Measurements from ENCODE around the gene KIAA0825. TPM values are rescaled to one million over a fixed set of nuclear protein-coding genes. Genes with fewer than 3 reads are reported as not detected.

The KIAA0825 gene
- total RNA-seq, 2 experiments from 2014 or later = 1.1 to 1.3 TPM

- H3K36me3 Mint-ChIP-seq (ENCODE audit: low read depth) = no peaks in the 10 kb centered on the region
- no peaks in the 10 kb centered on the region for H3K27me3 Mint-ChIP-seq
- no peaks in the 10 kb centered on the region for H3K9me3 Mint-ChIP-seq (ENCODE audit: low read depth)
- H3K4me3 Mint-ChIP-seq = no peak overlapping the region
- no peaks in the 10 kb centered on the region for H3K4me1 Mint-ChIP-seq
- ChIA-PET CTCF (no interaction called here), POLR2A (no interaction called here)
- no peak overlapping the region for H3K27ac Mint-ChIP-seq
- DNase-seq (no peak), ATAC-seq (no peak)
- intact Hi-C loops (cut with DNase I, micrococcal nuclease) = no loop called here
These were observed 301.2 kb downstream of the KIAA0825 start for GRCh38 chr5:94316916-94317838.

GRCh38 chr5:94314460-94315131 is 303.8 kb downstream of the KIAA0825 start:
- DNase-seq (no peak), ATAC-seq (no peak)
- POLR2A ChIA-PET = no interaction called here
- intact Hi-C loops (cut with DNase I, micrococcal nuclease) = no loop called here
- Mint-ChIP-seq H3K27me3 (no peaks in the 10 kb centered on the region), H3K27ac (no peak overlapping the region), H3K4me3 (no peak overlapping the region), H3K9me3 (ENCODE audit: low read depth) (no peaks in the 10 kb centered on the region), H3K4me1 (no peaks in the 10 kb centered on the region), H3K36me3 (ENCODE audit: low read depth) (no peaks in the 10 kb centered on the region)
- CTCF ChIA-PET = no interaction called here

- no peak overlapping the region for H3K4me3 Mint-ChIP-seq
- DNase-seq = no peak
- H3K27me3 Mint-ChIP-seq = no peaks in the 10 kb centered on the region
- no peak for ATAC-seq
- no peaks in the 10 kb centered on the region for H3K4me1 Mint-ChIP-seq
- no peak overlapping the region for H3K27ac Mint-ChIP-seq
- intact Hi-C loops (cut with DNase I, micrococcal nuclease) = no loop called here
- ChIA-PET CTCF (no interaction called here), POLR2A (no interaction called here)
- no peaks in the 10 kb centered on the region for H3K36me3 Mint-ChIP-seq (ENCODE audit: low read depth)
- H3K9me3 Mint-ChIP-seq (ENCODE audit: low read depth) = no peaks in the 10 kb centered on the region
These were observed 304.7 kb downstream of the KIAA0825 start for GRCh38 chr5:94313696-94314095.

GRCh38 chr5:94313188-94313587 is 305.2 kb downstream of the KIAA0825 start:
- ChIA-PET CTCF (no interaction called here), POLR2A (no interaction called here)
- intact Hi-C loops (cut with DNase I, micrococcal nuclease) = no loop called here
- H3K9me3 Mint-ChIP-seq (ENCODE audit: low read depth) = no peaks in the 10 kb centered on the region
- ATAC-seq (no peak), DNase-seq (no peak)
- no peaks in the 10 kb centered on the region for H3K27me3 Mint-ChIP-seq
- H3K4me3 Mint-ChIP-seq = no peak overlapping the region
- no peaks in the 10 kb centered on the region for H3K4me1 Mint-ChIP-seq
- H3K27ac Mint-ChIP-seq = no peak overlapping the region
- no peaks in the 10 kb centered on the region for H3K36me3 Mint-ChIP-seq (ENCODE audit: low read depth)

- Mint-ChIP-seq H3K27me3 (no peaks in the 10 kb centered on the region), H3K4me3 (no peak overlapping the region), H3K36me3 (ENCODE audit: low read depth) (no peaks in the 10 kb centered on the region), H3K4me1 (no peaks in the 10 kb centered on the region), H3K9me3 (ENCODE audit: low read depth) (no peaks in the 10 kb centered on the region), H3K27ac (no peak overlapping the region)
- POLR2A ChIA-PET = no interaction called here
- DNase-seq (no peak), ATAC-seq (no peak)
- intact Hi-C loops (cut with DNase I, micrococcal nuclease) = no loop called here
- CTCF ChIA-PET = interaction anchor here (0.9 kb wide), 1 partner anchor 10 kb away, joined by 3 read pairs; no protein-coding TSS in a partner anchor
These were observed 306.1 kb downstream of the KIAA0825 start for GRCh38 chr5:94312298-94312697.

GRCh38 chr5:94310833-94311232 is 307.6 kb downstream of the KIAA0825 start:
- POLR2A ChIA-PET = no interaction called here
- Mint-ChIP-seq H3K4me3 (no peak overlapping the region), H3K27ac (no peak overlapping the region), H3K4me1 (no peaks in the 10 kb centered on the region), H3K27me3 (no peaks in the 10 kb centered on the region), H3K36me3 (ENCODE audit: low read depth) (no peaks in the 10 kb centered on the region), H3K9me3 (ENCODE audit: low read depth) (no peaks in the 10 kb centered on the region)
- intact Hi-C loops (cut with DNase I, micrococcal nuclease) = no loop called here
- DNase-seq (no peak), ATAC-seq (no peak)
- CTCF ChIA-PET = interaction anchor here (0.7 kb wide), 1 partner anchor 89 kb away, joined by 3 read pairs; no protein-coding TSS in a partner anchor

GRCh38 chr5:94309141-94309540 is 309.3 kb downstream of the KIAA0825 start:
- intact Hi-C loops (cut with DNase I, micrococcal nuclease) = no loop called here
- DNase-seq = no peak
- no peak overlapping the region for H3K4me3 Mint-ChIP-seq
- no peaks in the 10 kb centered on the region for H3K27me3 Mint-ChIP-seq
- ChIA-PET CTCF (no interaction called here), POLR2A (no interaction called here)
- H3K27ac Mint-ChIP-seq = no peak overlapping the region
- H3K36me3 Mint-ChIP-seq (ENCODE audit: low read depth) = no peaks in the 10 kb centered on the region
- H3K4me1 Mint-ChIP-seq = no peaks in the 10 kb centered on the region
- ATAC-seq = no peak
- no peaks in the 10 kb centered on the region for H3K9me3 Mint-ChIP-seq (ENCODE audit: low read depth)

GRCh38 chr5:94308442-94308841 is 310.0 kb downstream of the KIAA0825 start:
- Mint-ChIP-seq H3K4me1 (no peaks in the 10 kb centered on the region), H3K27me3 (no peaks in the 10 kb centered on the region), H3K9me3 (ENCODE audit: low read depth) (no peaks in the 10 kb centered on the region), H3K4me3 (no peak overlapping the region), H3K27ac (no peak overlapping the region), H3K36me3 (ENCODE audit: low read depth) (no peaks in the 10 kb centered on the region)
- ATAC-seq = no peak
- intact Hi-C loops (cut with DNase I, micrococcal nuclease) = no loop called here
- ChIA-PET CTCF (no interaction called here), POLR2A (no interaction called here)
- no peak for DNase-seq

- Mint-ChIP-seq H3K9me3 (ENCODE audit: low read depth) (no peaks in the 10 kb centered on the region), H3K27me3 (no peaks in the 10 kb centered on the region), H3K4me3 (no peak overlapping the region), H3K4me1 (no peaks in the 10 kb centered on the region), H3K27ac (no peak overlapping the region), H3K36me3 (ENCODE audit: low read depth) (no peaks in the 10 kb centered on the region)
- POLR2A ChIA-PET = no interaction called here
- intact Hi-C loops (cut with DNase I, micrococcal nuclease) = no loop called here
- ATAC-seq (no peak), DNase-seq (no peak)
- CTCF ChIA-PET = no interaction called here
These were observed 314.3 kb downstream of the KIAA0825 start for GRCh38 chr5:94304146-94304545.

- H3K9me3 Mint-ChIP-seq (ENCODE audit: low read depth) = peaks cover 13% of the 10 kb centered on the region
- no peak overlapping the region for H3K27ac Mint-ChIP-seq
- intact Hi-C loops (cut with DNase I, micrococcal nuclease) = no loop called here
- no peaks in the 10 kb centered on the region for H3K36me3 Mint-ChIP-seq (ENCODE audit: low read depth)
- CTCF ChIA-PET = no interaction called here
- no peak for ATAC-seq
- no peaks in the 10 kb centered on the region for H3K27me3 Mint-ChIP-seq
- no peaks in the 10 kb centered on the region for H3K4me1 Mint-ChIP-seq
- no peak for DNase-seq
- POLR2A ChIA-PET = no interaction called here
- H3K4me3 Mint-ChIP-seq = no peak overlapping the region
These were observed 329.5 kb downstream of the KIAA0825 start for GRCh38 chr5:94288937-94289336.

GRCh38 chr5:94285984-94286383 is 332.4 kb downstream of the KIAA0825 start:
- H3K4me1 Mint-ChIP-seq = no peaks in the 10 kb centered on the region

GRCh38 chr5:94283093-94283492 is 335.3 kb downstream of the KIAA0825 start:
- no peaks in the 10 kb centered on the region for H3K9me3 Mint-ChIP-seq (ENCODE audit: low read depth)
- H3K36me3 Mint-ChIP-seq (ENCODE audit: low read depth) = no peaks in the 10 kb centered on the region
- H3K4me3 Mint-ChIP-seq = no peak overlapping the region
- no peaks in the 10 kb centered on the region for H3K4me1 Mint-ChIP-seq
- intact Hi-C loops (cut with DNase I, micrococcal nuclease) = no loop called here
- no peaks in the 10 kb centered on the region for H3K27me3 Mint-ChIP-seq
- no peak for ATAC-seq
- ChIA-PET POLR2A (no interaction called here), CTCF (interaction anchor here (1.1 kb wide), 1 partner anchor 8 kb away, joined by 3 read pairs; no protein-coding TSS in a partner anchor)
- no peak overlapping the region for H3K27ac Mint-ChIP-seq
- no peak for DNase-seq

More at GRCh38 chr5:94285984-94286383, 332.4 kb downstream of the KIAA0825 start:
- Mint-ChIP-seq H3K27me3 (no peaks in the 10 kb centered on the region), H3K36me3 (ENCODE audit: low read depth) (no peaks in the 10 kb centered on the region), H3K4me3 (no peak overlapping the region), H3K27ac (no peak overlapping the region), H3K9me3 (ENCODE audit: low read depth) (no peaks in the 10 kb centered on the region)
- DNase-seq (no peak), ATAC-seq (no peak)
- ChIA-PET CTCF (no interaction called here), POLR2A (no interaction called here)
- intact Hi-C loops (cut with DNase I, micrococcal nuclease) = no loop called here

Measured in activated CD4-positive, alpha-beta T cell treated with anti-CD3 and anti-CD28 coated beads for 36 hours (primary cell).